HG03097 (cell line): Measurements from ENCODE around the gene MNX1.

Experiments
- ATAC-seq: cut with Tn5 transposase; IDR thresholded peaks from one replicate; pipeline ENCODE4 v1.9.1; 2021; ENCODE audit not compliant: unreplicated experiment, low FRiP score

Gene MNX1

GRCh38 chr7:157033483-157034473, 23.3 kb upstream of the MNX1 start:
- no peak for ATAC-seq

GRCh38 chr7:157032644-157033482, 22.4 kb upstream of the MNX1 start:
- no peak for ATAC-seq

- no peak for ATAC-seq
These were observed 21.7 kb upstream of the MNX1 start for GRCh38 chr7:157032128-157032527.

- ATAC-seq = no peak
These were observed 17.9 kb upstream of the MNX1 start for GRCh38 chr7:157028199-157028903.

GRCh38 chr7:157027568-157028198, 17.2 kb upstream of the MNX1 start:
- no peak for ATAC-seq

GRCh38 chr7:157024716-157025115, 14.3 kb upstream of the MNX1 start:
- ATAC-seq = no peak

- ATAC-seq = no peak
These were observed 13.1 kb upstream of the MNX1 start for GRCh38 chr7:157023589-157023905.

- no peak for ATAC-seq
These were observed 12.5 kb upstream of the MNX1 start for GRCh38 chr7:157022681-157023588.

- ATAC-seq = no peak
These were observed 11.6 kb upstream of the MNX1 start for GRCh38 chr7:157021871-157022680.

GRCh38 chr7:157021071-157021870, 10.8 kb upstream of the MNX1 start:
- ATAC-seq = no peak

- ATAC-seq = no peak
These were observed 10.1 kb upstream of the MNX1 start for GRCh38 chr7:157020514-157021070.

GRCh38 chr7:157019718-157020451, 9.4 kb upstream of the MNX1 start:
- ATAC-seq = no peak

- no peak for ATAC-seq
These were observed 8.6 kb upstream of the MNX1 start for GRCh38 chr7:157018997-157019608.

- no peak for ATAC-seq
These were observed 8.0 kb upstream of the MNX1 start for GRCh38 chr7:157018328-157018996.

GRCh38 chr7:157017603-157018327, 7.3 kb upstream of the MNX1 start:
- ATAC-seq = no peak
